GM19025 (cell line): ENCODE data around the gene LDLRAD4.
A peak's percentile ranks its signal among the peaks of the same experiment; 100 is the strongest.

Experiments
- ATAC-seq: cut with Tn5 transposase; IDR thresholded peaks from one replicate; pipeline ENCODE4 v1.9.1; 2021; ENCODE audit warnings: mild to moderate bottlenecking, low read depth, moderate library complexity; ENCODE audit not compliant: unreplicated experiment

The LDLRAD4 gene

DNA sequence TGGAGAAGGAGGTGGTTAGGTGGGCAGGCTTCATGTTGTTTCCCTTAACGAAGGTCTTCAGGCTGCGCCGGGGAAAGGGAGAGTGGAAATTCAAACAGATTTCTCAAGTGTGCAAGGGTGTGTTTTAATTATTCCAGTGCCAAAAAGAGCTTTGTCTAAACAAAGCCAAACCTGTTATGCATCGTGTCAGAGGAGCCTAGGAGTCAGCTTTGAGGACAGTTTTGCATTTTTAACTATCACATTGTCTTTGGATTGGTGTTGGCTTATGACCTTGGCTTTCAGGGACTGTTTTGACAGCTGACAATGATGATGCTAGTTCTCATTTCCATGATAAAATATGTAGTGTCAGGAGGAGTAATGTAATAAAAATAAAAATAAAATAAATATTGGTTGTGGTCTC is 144.8 kb downstream of the LDLRAD4 start:
- no peak for ATAC-seq

DNA sequence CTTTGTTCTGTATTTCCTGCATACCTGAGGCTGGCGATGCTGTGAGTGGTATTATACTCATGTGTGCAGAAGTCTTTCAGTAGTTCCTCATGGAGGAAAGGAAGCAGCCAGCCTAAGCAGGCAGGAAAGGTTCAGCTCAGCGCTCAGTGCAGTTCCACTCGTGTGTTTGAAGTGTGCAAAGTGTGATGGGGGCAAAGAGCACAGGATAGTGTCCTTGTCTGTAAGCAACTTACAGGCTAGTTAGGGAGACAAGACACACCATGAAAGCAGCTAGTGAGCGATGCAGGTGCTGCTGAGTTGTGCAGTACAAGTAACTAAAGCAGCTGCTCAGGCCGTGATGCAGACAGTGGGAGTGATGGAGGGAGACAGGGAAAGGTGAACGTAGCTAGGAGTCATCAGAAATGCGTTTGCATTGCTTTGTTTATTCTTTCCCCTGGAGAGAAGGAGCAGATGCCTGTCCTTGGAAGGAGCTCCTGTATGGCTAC is 146.2 kb downstream of the LDLRAD4 start:
- no peak for ATAC-seq

DNA sequence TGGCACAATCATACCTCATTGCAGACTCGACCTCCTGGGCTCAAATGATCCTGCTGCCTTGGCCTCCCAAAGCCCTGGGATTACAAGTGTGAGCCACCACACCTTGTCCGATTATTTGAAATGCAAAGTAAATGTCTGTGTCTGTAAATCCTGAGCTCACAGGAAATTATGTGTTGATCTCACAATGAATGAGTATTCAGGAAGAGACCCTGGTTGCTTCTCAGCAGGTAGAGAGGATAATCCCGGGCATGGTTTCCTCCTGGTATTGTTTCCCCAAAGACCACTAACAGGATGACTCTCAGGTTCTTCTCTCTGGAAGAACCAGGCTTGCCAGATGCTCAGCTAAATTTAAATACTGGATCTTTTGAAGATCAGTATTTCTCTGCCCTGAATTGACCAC is 147.6 kb downstream of the LDLRAD4 start:
- ATAC-seq = no peak

DNA sequence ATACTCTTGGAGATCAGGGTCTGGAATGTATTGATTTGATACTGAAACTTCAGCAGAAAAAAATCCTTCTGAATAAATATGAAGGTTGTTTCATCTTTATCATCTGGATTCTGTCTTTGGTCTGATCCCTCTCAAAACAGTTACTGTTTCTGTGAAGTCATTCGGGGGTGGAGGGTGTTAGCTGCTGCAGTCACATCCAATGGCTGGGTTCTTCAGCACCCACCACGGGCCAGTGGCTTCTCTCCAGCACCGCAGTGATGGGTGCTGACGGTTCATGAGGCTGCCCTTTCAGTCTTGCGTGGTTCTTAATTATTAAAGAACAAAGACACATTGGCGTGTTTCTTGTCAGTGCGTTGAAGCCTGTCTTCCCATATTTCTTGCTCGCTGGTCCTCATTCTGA is 148.0 kb downstream of the LDLRAD4 start:
- ATAC-seq = no peak

DNA sequence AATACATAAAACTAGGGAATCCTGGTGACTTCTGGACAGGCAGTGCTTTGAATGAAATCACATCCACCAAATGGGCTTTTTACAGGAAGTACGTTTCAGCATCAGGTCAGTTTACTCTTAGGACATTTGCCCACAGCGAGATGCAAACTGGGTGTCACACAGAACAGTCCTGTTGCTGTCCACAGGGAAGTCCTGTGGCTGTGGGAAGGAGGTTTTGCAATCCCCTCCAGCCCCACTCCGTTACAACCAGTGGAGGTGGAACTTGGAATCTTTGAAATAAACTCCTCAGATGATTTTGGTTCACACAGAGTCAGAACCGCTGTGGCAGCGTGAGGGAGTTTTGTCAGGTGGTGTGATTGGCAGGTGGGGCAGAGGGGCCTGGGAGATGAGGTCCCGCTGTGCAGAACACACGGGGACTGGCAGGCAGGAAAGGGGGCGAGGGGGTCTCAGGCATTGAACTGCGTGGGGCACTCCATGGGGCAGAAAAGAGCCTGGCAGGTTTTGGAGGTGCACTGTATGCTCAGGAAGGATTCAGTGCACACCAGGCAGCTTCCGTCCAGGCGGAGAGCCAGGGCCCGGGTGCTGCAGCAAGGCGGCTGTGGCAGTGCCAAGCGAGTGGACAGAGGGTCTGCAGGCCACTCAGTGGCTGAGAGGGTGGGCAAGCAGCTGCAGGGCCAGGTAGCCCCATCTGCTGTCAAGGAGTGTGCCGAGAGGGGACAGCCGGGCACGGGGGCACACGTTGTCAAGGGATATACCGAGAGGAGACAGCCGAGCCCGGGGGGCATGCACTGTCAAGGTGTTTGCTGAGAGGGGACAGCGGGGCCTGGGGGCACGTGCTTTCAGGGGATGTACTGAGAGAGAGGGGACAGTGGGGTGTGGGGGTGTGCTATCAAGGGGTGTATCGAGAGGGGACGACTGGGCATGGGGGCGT is 148.7 kb downstream of the LDLRAD4 start:
- no peak for ATAC-seq

DNA sequence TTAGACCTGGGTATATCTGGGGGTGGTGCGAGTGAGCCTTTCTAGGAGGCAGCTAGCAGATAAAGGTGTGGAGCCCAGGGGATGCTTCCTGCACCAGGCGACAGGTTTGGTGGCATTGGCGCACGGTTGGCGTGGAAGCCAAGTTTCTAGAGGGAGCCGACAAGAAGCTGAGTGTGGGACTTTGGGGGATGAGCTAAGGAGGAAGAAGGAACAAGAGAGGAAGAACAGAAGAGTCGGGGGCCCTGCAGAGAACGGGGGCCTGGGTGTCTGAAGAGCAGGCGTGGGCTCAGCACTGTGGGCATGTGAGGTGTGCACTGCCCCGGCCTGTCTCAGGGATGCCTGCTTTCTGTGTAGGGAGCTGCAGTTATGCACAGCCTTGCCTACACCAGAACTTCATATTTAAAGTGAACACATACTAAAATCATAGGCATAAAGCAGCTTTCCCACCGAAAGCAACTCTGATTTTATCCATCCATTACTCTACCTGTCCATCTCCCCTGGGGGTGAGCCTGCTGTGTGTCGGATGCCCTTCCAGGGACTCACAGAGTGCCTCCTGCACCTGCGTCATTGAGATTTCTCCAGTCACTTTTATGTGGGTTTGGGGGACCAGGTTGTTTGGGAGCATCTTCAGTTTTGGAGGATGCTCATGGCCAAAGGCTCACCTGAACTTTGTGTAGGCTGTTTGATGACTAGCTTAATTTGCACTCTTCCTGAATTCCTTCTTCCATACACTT is 149.7 kb downstream of the LDLRAD4 start:
- ATAC-seq = no peak

DNA sequence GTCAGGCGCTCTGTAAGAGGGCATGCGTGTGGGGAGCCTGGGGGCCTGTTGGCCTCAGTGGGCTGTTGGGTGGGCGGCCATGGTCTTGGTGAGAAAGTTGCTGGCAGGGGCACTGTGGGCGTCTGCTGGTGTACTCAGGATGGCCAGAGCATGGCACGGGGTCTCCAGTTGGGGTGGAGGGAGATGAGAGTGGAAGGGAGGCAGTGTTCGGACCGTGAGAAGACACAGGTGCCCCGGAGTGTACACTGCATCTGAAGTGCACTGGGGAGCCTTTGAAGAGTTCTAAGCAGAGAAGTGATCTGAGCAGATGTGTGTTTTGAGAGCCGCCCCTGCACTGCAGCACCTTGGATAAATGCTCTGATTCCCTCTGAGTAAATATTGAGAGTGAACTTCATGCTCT is 150.8 kb downstream of the LDLRAD4 start:
- no peak for ATAC-seq

DNA sequence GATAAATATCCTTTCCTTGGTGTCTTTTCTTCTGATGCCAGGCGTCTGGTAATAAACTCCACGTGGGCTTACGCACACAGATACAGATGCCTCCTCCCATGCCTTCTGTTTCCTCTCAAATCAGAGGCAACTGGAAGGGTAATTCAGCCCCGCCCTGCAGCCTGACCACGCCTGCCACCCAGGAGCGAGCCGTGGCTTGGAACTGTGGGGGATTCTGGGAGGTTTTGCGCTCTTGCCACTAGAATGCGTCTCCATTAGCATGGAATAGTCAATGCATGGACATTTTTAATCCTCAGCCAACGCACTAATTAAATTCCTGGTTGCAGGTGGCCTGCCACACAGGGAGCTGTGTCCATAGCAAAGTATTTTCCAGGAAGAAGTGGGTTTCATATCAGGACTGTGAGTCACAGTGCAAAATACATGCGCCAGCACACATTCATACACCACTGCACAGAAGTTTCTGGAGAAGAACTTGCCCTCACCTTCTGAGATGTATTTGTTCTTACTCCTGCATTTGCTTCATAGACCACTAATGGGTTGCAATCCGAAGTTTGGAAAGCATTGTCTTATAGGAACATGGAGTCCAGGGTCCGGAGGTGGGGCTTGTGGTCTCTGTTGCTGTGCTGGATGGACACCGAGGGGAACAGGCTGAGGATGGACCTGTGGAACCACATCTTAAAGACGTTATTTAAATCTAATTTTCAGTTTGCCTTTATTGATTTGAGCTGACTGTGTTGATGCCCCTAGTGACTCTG is 151.4 kb downstream of the LDLRAD4 start:
- no peak for ATAC-seq

DNA sequence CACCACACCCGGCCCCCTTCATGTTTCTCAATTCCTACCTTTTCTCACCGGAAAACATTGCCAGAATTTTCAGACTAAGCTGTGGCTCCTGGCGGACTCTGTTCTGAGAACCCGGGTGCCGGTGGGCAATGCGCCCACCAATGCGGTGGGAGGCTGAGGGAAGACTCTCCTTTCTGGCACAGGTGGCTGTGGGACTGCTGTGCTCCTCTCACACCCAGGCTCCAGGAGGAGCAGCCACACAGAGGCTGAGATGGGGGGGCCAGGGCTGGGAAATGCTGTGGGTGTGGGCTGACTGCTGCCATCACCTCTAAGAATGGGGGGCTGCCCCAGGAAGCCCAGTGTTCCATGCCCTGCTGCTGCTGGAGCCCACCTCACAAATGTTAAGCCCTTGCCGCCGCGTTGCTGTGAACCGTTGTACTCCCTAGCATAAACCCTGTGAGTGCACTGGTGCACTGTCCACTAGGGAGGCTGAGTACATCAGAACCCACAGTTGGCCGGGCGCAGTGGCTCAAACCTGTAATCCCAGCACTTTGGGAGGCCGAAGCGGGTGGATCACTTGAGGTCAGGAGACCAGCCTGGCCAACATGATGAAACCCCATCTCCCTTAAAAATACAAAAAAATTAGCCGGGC is 152.6 kb downstream of the LDLRAD4 start:
- no peak for ATAC-seq

DNA sequence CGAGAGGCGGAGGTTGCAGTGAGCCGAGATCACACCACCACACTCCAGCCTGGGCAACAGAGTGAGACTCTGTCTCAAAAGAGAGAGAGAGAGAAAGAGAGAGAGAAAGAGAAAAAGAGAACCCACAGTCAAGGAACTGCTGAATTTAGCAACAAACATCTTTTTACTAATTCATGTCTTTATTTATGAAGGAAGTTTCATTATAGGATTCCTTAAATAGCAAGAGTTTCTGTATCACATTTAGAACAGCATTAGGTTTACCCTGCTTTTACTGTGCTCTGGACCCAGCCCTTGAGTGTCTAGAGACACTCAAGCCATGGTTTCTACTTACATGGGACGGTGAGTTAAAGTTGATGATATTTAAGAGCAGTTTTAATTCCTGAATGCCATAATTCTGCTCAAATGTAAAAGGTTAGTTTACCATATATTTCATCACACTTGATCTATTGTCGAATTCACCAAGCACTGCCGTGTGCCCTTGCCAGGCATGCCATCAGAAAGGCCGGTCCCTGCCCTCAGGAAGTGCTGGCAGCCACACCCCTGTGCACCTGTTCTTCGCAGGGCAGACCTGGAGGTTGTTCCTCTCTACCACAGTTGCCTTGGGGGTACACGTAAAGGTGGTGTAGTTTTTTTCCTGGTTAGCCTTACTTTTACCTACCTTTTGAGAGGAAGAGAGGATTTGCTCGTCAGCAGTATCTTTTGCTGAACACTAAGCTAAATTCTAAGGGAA is 153.3 kb downstream of the LDLRAD4 start:
- ATAC-seq = no peak

DNA sequence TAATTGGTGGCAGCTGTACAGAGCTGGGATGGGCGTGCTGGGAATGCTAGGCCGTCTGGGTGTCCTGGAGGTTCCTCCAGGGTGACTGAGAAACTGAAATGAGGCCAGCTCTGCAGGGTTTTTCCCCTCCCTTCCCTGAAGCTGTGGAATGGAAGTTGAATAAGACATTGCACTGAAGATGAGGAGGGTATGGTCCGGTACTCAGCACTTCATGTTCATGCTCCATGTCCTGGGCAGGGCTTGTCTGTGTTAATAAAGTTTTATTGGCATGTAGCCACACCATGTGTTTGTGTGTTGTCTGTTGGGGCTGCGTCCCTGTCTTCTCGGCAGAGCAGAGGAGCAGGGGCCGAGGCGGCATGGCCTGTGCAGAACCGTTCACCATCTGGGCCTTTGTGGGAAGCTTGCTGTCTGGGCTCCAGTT is 154.0 kb downstream of the LDLRAD4 start:
- no peak for ATAC-seq

DNA sequence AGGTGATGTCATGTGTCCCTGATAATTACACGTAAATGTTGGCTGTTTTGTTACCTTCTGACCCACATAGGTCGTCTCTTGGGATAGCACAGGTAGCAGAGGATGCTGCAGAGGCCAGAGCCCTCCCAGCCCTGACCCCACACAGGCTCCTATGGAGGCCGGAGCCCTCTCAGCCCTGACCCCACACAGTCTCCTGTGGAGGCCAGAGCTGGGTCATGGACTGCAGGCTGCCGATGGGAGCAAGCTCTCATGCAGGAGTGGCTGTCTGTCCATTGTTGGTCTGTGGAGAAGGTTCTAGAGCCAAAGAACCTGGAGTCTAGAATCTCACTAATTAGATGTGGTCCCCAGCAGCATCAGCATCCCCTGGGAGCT is 155.5 kb downstream of the LDLRAD4 start:
- ATAC-seq = no peak

DNA sequence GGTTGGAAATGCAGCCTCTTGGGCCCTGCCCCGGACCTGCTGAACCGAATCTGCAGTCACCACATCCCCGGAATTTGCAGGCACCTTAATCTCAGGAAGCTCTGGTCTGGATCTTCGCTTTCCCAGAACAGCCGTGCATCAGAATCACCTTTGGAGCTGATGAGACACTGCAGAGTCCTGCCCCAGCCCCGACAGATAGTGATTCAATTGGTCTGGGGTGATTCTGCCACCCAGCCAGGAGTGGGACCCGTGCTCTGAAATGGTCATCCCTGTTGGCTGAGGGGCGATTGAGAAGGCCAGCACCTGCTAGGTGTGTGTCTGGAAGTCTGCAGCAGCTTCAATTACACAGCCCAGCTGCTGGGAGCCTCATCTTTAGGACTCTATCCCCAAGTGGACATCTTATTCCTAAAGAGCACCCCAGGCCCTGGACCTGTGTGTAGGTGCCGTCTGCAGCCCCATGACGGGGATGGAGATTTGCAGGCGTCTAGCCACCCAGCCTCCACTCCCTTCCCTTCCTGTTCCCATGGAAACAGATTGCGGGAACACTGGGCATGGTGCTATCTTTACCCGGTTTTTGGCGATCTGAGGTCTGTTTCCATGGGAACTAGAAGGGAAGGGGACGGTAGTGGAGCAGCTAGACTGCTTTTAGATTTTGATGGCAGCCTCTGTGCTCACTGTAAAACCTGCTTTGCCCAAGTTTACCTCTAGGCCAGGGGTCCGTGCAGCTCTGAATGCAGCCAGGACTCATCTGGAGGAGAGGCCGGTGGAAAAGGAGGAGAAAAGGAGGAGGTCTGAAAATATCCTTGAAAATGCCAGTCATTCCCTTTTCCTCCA is 156.1 kb downstream of the LDLRAD4 start:
- ATAC-seq = peak; percentile 4

DNA sequence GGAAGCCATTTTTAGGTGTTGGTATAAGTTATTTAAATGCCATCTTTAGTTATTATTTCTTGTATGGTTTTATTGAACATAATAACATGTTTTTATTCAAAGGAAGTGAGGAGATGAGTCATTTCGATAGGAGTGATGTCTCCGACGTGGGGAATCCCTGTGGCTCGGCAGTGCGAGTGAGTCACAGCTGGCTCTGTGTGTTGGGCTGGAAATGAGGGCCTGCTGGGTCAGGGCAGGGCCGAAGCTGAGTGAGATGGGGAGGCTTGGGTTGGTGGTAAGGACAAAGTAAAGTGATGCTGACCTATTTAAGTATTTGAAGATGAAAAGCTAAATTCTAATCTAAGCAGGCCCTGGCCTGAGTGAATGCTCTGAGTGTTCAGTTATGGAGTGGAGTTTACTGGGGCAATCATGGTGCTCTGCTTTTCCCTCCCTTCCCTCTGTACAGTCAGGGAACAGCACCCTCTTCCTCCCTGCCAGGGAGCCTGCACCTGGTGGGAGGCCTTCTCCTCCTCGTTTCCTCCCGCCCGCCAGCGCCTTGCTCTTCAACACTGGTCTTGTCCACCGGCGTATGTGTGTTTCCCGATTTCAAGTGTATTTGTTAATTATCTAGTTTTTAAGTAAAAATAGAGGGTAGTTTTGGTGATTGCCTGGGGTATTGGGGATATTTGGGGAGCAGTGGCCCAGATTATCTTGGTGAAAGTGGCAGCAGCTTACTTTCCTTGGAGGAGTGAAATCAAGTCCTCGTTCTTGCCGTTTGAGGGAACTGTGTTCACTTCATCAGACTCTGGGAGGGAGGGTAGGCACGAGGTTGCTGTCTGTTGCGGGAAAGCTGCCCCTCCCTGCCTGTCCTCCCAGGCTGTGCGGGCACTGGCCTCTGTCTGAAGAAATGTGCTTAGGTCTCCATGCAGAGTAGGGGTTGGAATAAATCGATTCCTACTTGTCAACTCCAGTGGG is 157.0 kb downstream of the LDLRAD4 start:
- ATAC-seq = peak; percentile 94

DNA sequence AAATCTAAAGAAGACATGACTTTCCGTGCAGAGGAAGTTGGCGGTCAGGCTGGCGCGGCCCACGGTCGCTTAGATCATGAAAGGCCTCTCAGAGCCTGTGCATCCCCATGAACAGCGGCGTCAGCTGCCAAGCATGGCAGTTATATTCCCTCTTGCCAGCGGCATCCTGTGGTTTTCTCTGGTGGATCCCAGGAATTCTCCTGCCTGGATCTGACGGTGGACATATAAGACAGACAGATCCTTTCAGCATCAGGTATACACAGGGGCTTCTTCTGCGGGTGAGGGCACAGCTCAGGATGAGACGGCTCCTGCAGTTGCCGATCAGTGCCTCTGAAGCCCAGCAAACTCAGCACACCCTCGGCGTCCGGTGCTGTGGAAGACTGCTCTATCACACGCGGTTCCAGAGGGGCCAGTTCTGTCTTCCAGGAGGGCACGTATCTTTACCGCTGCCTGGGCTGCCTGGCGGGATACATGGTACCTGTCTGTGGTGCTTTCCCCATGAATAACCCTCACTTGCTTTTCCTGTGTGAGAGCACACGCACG is 157.8 kb downstream of the LDLRAD4 start:
- ATAC-seq = no peak

DNA sequence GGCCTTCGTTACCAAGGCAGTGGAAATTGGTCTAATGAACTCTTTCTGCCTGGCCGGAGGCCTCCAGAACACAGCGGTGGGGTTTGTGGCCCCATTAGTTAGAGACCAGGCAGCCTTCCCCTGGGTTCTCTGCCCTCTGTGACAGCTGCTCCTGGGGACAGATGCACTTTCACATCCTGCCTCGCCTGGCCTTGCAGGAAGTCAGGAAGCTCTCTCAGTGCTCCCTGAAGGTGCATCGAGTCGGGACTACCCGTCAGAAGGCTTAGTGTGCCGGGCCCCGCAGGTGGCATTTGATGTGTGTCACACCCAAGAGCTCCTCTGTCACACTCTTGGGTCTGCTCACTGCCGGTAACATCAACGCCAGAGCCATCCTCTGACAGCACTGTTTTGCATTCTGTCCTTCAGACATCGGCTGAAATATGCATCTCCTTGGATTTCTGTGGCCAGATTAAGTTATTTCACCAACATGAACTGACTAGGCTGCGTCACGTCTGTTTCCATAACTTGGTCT is 158.3 kb downstream of the LDLRAD4 start:
- no peak for ATAC-seq

DNA sequence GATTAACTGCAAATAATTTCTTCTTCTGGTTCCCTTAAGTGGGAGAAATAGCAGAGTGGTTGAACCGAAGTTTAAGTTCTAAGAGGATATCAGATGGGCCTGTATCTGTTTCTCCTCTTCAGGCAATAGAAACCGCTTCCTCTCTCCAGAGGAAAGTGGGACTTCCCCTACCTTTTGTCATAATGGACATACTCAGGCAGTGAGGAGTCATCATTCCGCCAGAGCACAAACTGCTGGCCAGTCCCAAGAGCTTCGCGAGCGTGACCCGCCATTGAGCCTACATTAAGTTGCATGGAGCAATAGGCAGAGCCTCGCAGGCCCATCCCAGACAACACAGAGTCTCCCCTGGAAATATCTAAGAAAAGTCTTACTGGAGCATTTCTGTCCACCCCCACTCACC is 158.9 kb downstream of the LDLRAD4 start:
- ATAC-seq = no peak
